Heart left ventricle (tissue), 16 donors: ENCODE measurements around the gene SNIP1. TPM values are rescaled to one million over a fixed set of nuclear protein-coding genes. Genes with fewer than 3 reads are reported as not detected.
"Not testable (repeated sequence)": the region's sequence is repeated elsewhere in the genome, so short reads cannot be mapped to it uniquely, and the experiment has no call there.

Source experiments
- ATAC-seq, 4 donors: fragments of 200-7000 bp; cut with Tn5 transposase; one replicate each; pipeline ENCODE4 v1.9.1; 2020 to 2022; ENCODE audit warnings: moderate library complexity in 4 of 4, mild to moderate bottlenecking in 3 of 4, moderate number of reproducible peaks in 1 of 4
- DNase-seq, 5 donors: peaks; one replicate each; pipeline ENCODE4 v3.0.0-alpha.2; 2020
- H3K27ac ChIP-seq, 12 donors: fragments of 200-600 bp; sonication (generic) in 4 of 12; one replicate each; pipeline versions ENCODE4 v1.5.0 to v1.8.0; 2016 to 2022; ENCODE audit warnings: mild to moderate bottlenecking in 2 of 12
- H3K27me3 ChIP-seq, 9 donors: fragments of 200-600 bp; sonication (generic) in 2 of 9; one replicate each; pipeline versions ENCODE4 v1.5.1 to v1.8.0; 2016 to 2022; ENCODE audit warnings: mild to moderate bottlenecking in 3 of 9
- H3K36me3 ChIP-seq, 9 donors: fragments of 200-600 bp; sonication (generic) in 2 of 9; one replicate each; pipeline versions ENCODE4 v1.5.0 to v1.8.0; 2018 to 2022; ENCODE audit warnings: mild to moderate bottlenecking in 2 of 9
- H3K4me1 ChIP-seq, 12 donors: fragments of 200-600 bp; sonication (generic) in 4 of 12; one replicate each; pipeline versions ENCODE4 v1.5.0 to v1.8.0; 2016 to 2022; ENCODE audit warnings: mild to moderate bottlenecking in 3 of 12
- H3K4me3 ChIP-seq, 12 donors: fragments of 200-600 bp; sonication (generic) in 4 of 12; one replicate each; pipeline versions ENCODE4 v1.5.0 to v1.8.0; 2017 to 2022; ENCODE audit warnings: mild to moderate bottlenecking in 9 of 12, moderate library complexity in 4 of 12
- H3K9me3 ChIP-seq, 12 donors: fragments of 200-600 bp; sonication (generic) in 4 of 12; one replicate each; pipeline versions ENCODE4 v1.5.0 to v1.8.0; 2016 to 2022; ENCODE audit warnings: mild to moderate bottlenecking in 1 of 12
- CTCF ChIP-seq, 12 donors: fragments of 200-600 bp; sonication (generic) in 4 of 12; IDR thresholded peaks; one replicate each; pipeline versions ENCODE4 v1.5.0 to v1.8.0; 2018 to 2022; ENCODE audit warnings: antibody characterized with exemption in 12 of 12, mild to moderate bottlenecking in 5 of 12
- POLR2A ChIP-seq, 2 donors: fragments of 450-650 bp; IDR thresholded peaks; one replicate each; pipeline ENCODE4 v1.6.1; 2017; ENCODE audit warnings: antibody characterized with exemption in 2 of 2, mild to moderate bottlenecking in 2 of 2, moderate library complexity in 2 of 2
- WGBS, 4 donors: extraction: QIAGEN DNeasy Blood & Tissue Kit in 2 of 4; methylation state at CpG; one replicate each; pipeline versions ENCODE4 v1.1.5 to v1.1.7; 2013 to 2018; 5-methylcytosine and 5-hydroxymethylcytosine counted together
- intact Hi-C, 10 donors: fragments of 100-400 bp; cut with DNase I; formaldehyde crosslinking; loops; one replicate each; pipeline versions ENCODE4 v1.11.1 to v1.14.2; 2022
- polyA plus RNA-seq, 2 donors: library from polyadenylated mRNA; stranded (reverse); fragments of 200-250 nt; gene quantifications; one replicate each; pipeline ENCODE4 v1.2.3, GENCODE V29; 2013
- total RNA-seq, 9 donors: library from RNA; depleted of rRNA in 2 of 9; stranded (reverse); fragments of >200 nt in 2 of 9; fragmentation: NEBNext Ultra II Directional in 3 of 9; extraction: Animal tissue kit (Norgen Biotek cat#: 25700) in 3 of 9; gene quantifications; one replicate each; pipeline versions ENCODE4 v1.1.0 to v1.2.4, GENCODE V29; 2016 to 2023
- donor health status: ischemic (EF 13 %, LVEDD 7.1; RV severe dilation, severe dysfunction).
- donor health status: healthy with polysubstance abuse.
- donor health status: DM: no; HTN: yes; CAD: no.
- donor health status: DM: no; HTN: no; CAD: no.
- donor health status: ischemic (EF 25% LVEDD 6.9; RV normal size, moderate dysfunction).
- donor health status: ischemic (EF 25% LVEDD 5.7; RV mildly dilated, moderate dysfunction).
- donor health status: healthy.
- donor health status: DM: yes; HTN: yes; CAD: no.
- donor health status: ischemic (EF 35%, LVEDD 5.7; RV mildly dilated, moderate dysfunction).
- donor health status: nonischemic (EF 11% LVEDD 7.7; RV severe dilation, severe dysfunction).
- donor health status: DM: yes; HTN: yes; CAD: no.
- donor health status: PGD.
- donor health status: ischemic (EF 29% LVEDD 5.4; RV normal size, mild dysfunction).
- donor health status: nonischemic (EF 23%, LVEDD 6.1; RV moderate dilation, normal function).

Gene SNIP1
- total and polyA plus RNA-seq, 11 donors: 3.0 to 11.2 (median 8.1) TPM

- Histone ChIP-seq H3K27me3 (no peaks in the 10 kb centered on the region), H3K4me1 (peaks cover 2 to 24% (median 16%) of the 10 kb centered on the region in 12 donors), H3K27ac (no peak overlapping the region), H3K9me3 (no peaks in the 10 kb centered on the region), H3K4me3 (no peak overlapping the region), H3K36me3 (peaks cover 0 to 55% (median 49%) of the 10 kb centered on the region in 9 donors)
- no peak for DNase-seq
- TF ChIP-seq POLR2A (IDR thresholded peaks at IDR 0.05) (no peak), CTCF (IDR thresholded peaks at IDR 0.05) (no peak)
- intact Hi-C loops: loop anchor here in 4 of 10 donors (2.0 to 10.0 kb wide), 4 partner anchors 36 to 1241 kb away; partner anchors contain the start of genes C1orf122 (in 1 of the 4), DNALI1 (in 1 of the 4), MEAF6 (in 1 of the 4) and YRDC (in 1 of the 4)
- ATAC-seq: no peak
- WGBS, 4 donors: 94 to 95% (median 94%) methylated on average over 6 of the region's 6 CpGs
Measured at GRCh38 chr1:37593726-37594125, 39.6 kb upstream of the SNIP1 start.

- no peak overlapping the region for H3K27ac ChIP-seq
- H3K36me3 ChIP-seq: peaks cover 0 to 100% (median 95%) of the 10 kb centered on the region in 9 donors
- intact Hi-C loops: no loop called here
- no peak overlapping the region for H3K4me3 ChIP-seq
- WGBS, 4 donors: 90 to 95% (median 93%) methylated on average over 2 of the region's 2 CpGs
- no peaks in the 10 kb centered on the region for H3K27me3 ChIP-seq
- no peaks in the 10 kb centered on the region for H3K9me3 ChIP-seq
- TF ChIP-seq POLR2A (IDR thresholded peaks at IDR 0.05): no peak
- TF ChIP-seq CTCF (IDR thresholded peaks at IDR 0.05): no peak
- ATAC-seq (no peak), DNase-seq (no peak)
- peaks cover 0 to 4% (median 1%) of the 10 kb centered on the region in 12 donors for H3K4me1 ChIP-seq
Measured at GRCh38 chr1:37588939-37589338, 34.8 kb upstream of the SNIP1 start.

- H3K27me3 ChIP-seq, intact Hi-C loops, H3K4me1 ChIP-seq, H3K27ac ChIP-seq, DNase-seq, ATAC-seq, H3K4me3 ChIP-seq, H3K9me3 ChIP-seq: not testable (repeated sequence)
- 91 to 96% (median 94%) methylated on average over 4 of the region's 4 CpGs for WGBS, 4 donors
- H3K36me3 ChIP-seq: peaks cover 0 to 100% (median 98%) of the 10 kb centered on the region in 9 donors
Measured at GRCh38 chr1:37584544-37584943, 30.5 kb upstream of the SNIP1 start.

GRCh38 chr1:37575692-37576091, 21.6 kb upstream of the SNIP1 start:
- DNase-seq (no peak), ATAC-seq (no peak)
- no peak for TF ChIP-seq CTCF (IDR thresholded peaks at IDR 0.05)
- TF ChIP-seq POLR2A (IDR thresholded peaks at IDR 0.05): no peak
- peaks cover 0 to 100% (median 98%) of the 10 kb centered on the region in 9 donors for H3K36me3 ChIP-seq
- H3K4me1 ChIP-seq: no peaks in the 10 kb centered on the region
- H3K9me3 ChIP-seq: no peaks in the 10 kb centered on the region
- no peak overlapping the region for H3K4me3 ChIP-seq
- no peaks in the 10 kb centered on the region for H3K27me3 ChIP-seq
- 93 to 97% (median 95%) methylated on average over 5 of the region's 5 CpGs for WGBS, 4 donors
- intact Hi-C loops: no loop called here
- peak overlapping the region in 1 of 12 donors; percentile 33 for H3K27ac ChIP-seq
